Thyroid gland (tissue), 4 donors: ENCODE data around the gene DNTTIP2.

Experiments
- POLR2A ChIP-seq, 2 donors: fragments of 450-650 bp; IDR thresholded peaks; one replicate each; pipeline ENCODE4 v1.6.1; 2017; ENCODE audit warnings: antibody characterized with exemption in 2 of 2, mild to moderate bottlenecking in 2 of 2, moderate library complexity in 1 of 2
- TF ChIP-seq, protein P1 (sequence below), 6 experiments: fragments of 200-600 bp in 3 of 6; fragments of 450-650 bp in 3 of 6; sonication (generic) in 3 of 6; IDR thresholded peaks; one replicate each; pipeline ENCODE4 v1.5.1; 2016 to 2019; ENCODE audit warnings: antibody characterized with exemption in 6 of 6, mild to moderate bottlenecking in 2 of 6, inconsistent platforms in 1 of 6, moderate library complexity in 1 of 6

DNA sequence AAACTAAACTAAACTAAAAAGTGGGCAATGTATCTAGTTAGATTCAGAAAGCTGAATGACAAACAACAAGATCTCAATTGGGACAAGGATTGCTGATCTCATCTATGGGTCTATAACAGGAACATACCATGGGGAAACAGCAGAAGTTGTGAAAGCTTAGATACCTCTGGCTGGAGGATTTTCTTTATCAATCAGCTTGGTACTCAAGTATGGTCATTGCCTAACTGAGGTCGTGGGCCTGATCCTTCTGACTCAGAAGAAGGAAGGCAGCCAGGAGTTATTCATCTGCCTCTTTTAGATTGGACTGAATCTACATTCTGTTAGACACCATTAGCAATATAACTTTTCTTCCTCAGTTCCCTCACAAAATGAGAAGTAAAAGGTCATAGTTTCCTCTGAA, 39.7 kb downstream of the DNTTIP2 start:
- TF ChIP-seq, protein P1, sequence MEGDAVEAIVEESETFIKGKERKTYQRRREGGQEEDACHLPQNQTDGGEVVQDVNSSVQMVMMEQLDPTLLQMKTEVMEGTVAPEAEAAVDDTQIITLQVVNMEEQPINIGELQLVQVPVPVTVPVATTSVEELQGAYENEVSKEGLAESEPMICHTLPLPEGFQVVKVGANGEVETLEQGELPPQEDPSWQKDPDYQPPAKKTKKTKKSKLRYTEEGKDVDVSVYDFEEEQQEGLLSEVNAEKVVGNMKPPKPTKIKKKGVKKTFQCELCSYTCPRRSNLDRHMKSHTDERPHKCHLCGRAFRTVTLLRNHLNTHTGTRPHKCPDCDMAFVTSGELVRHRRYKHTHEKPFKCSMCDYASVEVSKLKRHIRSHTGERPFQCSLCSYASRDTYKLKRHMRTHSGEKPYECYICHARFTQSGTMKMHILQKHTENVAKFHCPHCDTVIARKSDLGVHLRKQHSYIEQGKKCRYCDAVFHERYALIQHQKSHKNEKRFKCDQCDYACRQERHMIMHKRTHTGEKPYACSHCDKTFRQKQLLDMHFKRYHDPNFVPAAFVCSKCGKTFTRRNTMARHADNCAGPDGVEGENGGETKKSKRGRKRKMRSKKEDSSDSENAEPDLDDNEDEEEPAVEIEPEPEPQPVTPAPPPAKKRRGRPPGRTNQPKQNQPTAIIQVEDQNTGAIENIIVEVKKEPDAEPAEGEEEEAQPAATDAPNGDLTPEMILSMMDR (IDR thresholded peaks at IDR 0.05), result no peak
- no peak for TF ChIP-seq POLR2A (IDR thresholded peaks at IDR 0.05)
